GM19468 (cell line): Measurements from ENCODE around the gene SMIM41.
"Not testable (repeated sequence)": the region's sequence is repeated elsewhere in the genome, so short reads cannot be mapped to it uniquely, and the experiment has no call there.

Experiments
- ATAC-seq: cut with Tn5 transposase; IDR thresholded peaks from one replicate; pipeline ENCODE4 v1.9.1; 2021; ENCODE audit warnings: mild to moderate bottlenecking, moderate library complexity, moderate number of reproducible peaks; ENCODE audit not compliant: unreplicated experiment; ENCODE audit errors: extremely low read depth

SMIM41 gene

DNA sequence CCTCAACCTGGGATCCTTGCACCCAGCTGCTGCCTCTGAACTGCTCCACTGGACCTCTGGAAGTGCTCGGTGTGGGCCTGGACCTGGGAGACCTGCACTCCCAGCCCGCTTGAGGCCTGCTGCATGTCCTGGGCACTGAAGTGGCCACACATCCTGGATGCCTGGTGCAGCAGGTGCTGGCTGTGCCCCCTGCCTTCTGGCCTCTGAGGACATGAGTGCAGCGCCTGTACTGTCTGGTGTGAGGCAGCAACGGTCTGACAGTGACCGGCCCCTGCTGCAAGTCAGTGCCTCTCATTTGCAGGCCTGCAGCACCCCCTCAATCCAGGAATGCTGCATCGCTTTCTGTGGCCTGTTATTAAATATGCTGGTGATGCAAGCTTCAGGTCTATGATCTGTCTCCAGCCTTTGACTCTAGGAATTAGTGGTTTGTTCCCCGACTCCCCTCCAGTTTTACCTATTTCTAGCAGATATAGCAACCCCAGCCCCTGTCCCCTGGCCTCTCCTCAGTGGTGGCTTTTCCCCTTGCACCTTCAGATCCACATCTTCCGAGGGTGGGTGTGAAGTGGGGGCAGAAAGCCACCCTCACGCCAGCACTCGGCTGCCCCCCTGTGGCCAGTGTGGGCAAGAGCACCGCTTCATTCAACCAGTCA, 3.6 kb downstream of the SMIM41 start:
- no peak for ATAC-seq

DNA sequence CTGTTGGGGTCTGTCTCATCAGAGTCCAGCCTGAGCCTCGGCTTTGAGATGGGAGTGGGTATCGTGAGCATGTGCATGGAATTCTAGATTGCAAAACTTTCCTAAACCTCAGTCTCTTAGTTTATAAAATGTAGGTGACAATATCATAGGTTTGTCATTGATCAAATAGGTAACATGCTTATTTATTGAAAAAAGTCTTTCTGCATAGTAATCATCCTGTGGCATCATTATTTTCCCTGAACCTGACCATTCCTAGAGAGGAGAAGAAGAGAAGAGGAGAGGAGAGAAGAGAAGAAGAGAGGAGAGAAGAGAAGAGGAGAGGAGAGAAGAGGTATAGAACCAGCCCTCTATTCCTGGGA, 4.1 kb downstream of the SMIM41 start:
- ATAC-seq = no peak

- no peak for ATAC-seq
Measured at GRCh38 chr12:52084491-52085231, 5.2 kb downstream of the SMIM41 start.

GRCh38 chr12:52085682-52086180, 6.2 kb downstream of the SMIM41 start:
- ATAC-seq = no peak

- no peak for ATAC-seq
Measured at GRCh38 chr12:52086366-52086765, 6.9 kb downstream of the SMIM41 start.

DNA sequence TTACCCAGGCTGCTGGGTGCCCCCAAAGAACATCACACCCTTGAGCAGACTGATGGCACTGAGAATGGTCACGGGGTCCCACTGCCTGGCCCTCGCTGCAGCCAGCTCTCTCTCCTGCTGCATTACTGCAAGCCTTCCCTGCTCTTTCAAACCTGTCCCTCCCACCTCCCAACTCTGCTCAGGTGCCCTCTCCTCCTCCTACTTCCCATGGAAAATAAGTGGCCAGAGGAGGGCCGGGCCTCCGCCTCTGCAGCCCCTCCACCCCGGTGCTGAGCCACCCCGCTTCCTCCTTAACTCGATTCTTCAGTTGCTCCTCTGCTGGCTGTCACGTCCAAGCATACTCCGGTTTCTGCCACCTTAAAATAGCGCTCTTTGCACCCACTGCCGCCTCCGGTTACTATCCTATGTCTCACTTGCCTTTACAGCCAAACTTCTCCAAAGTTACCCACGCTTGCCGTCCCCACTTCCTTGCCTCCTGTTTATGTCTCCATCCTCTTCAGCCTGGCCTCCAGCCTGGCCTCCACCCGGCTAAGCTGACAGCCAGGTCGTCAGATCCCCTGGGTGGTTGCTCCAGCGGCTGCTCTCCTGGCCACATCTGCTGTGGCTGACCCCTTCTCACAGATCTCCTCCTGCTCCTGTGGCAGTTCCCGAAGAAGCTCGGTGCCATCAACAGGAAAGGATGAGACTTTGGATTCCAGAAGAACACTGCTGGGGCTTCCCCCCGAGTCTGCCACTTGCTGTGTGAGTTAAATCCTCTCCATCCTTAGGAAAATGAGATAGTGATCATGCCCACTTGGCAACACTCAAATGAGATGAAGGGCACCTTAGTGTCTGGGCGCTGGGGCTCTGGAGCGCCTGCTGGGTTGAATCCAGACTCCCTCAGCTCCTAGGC, 7.7 kb downstream of the SMIM41 start:
- ATAC-seq = no peak

GRCh38 chr12:52087961-52088820, 8.7 kb downstream of the SMIM41 start:
- ATAC-seq = no peak

DNA sequence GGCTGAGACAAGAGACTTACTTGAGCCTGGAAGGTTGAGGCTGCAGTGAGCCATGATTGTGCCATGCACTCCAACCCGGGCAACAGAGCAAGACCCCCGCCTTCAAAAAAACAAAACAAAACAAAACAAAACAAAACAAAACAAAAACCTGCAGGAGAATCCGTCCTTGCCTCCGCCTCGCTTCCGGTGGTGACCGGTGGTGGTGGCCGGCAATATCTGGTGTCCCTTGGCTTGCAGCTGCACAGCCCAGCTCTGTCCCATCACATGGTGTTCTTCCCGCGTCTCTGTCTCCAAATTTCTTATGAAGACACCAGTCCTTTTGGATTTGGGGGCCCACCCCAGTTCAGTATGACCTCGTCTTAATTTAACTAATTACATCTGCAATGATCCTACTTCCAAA, 10.0 kb downstream of the SMIM41 start:
- no peak for ATAC-seq

DNA sequence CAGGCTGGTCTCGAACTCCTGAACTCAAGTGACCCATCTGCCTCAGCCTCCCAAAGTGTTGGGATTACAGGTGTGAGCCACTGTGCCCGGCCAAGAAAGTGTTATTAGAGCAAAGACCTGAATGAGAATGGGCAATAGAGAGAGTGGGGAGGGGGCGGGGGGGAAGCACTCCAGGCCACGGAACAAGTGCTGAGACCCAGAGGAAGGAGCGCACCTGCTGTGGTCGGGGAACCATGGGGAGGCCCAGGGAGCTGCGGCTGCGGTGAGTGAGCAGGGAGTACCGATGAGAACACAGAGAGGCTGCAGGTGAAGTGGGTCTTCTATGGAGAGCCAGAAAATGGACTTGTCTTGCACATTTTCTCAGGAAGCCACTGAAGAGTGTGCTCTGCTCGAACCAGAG, 10.8 kb downstream of the SMIM41 start:
- no peak for ATAC-seq

DNA sequence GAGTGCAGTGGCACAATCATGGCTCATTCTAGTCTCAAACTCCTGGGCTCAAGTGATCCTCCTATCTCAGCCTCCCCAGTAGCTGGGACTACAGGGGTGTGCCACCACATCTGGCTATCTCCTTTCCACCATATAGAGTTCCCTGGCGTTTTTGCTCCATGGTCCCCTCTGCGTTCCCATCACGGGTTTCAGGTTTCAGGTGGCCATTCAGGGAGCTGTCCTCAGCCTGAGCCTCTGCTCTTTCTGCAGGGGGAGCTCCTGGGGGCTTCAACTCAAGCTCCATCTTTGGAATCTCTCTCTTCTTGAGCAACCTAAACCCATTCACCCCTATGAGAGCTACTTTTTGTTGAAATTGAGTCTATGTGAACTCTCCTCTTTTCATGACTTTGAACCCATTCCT, 11.6 kb downstream of the SMIM41 start:
- no peak for ATAC-seq

- no peak for ATAC-seq
Measured at GRCh38 chr12:52091869-52092268, 12.4 kb downstream of the SMIM41 start.

DNA sequence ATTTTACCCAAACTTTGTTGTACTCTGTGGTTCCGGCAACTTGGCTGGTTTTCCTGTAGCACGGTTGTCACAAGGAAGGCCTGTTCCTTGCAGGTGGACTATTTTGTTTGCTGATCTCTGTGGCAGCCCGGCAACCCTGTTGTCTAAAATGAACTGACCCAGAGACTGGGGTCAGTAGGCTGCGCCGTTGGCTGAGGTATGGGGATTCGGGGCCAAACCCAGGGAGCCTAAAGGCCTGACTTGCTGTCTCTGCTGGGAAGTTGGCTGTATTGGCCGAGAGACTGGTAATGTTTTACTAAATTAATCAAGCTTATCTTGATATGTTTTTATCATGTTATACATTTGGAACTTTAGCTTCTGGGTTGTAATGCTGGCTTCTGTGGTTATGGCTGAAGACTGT, 13.8 kb downstream of the SMIM41 start:
- ATAC-seq = no peak

DNA sequence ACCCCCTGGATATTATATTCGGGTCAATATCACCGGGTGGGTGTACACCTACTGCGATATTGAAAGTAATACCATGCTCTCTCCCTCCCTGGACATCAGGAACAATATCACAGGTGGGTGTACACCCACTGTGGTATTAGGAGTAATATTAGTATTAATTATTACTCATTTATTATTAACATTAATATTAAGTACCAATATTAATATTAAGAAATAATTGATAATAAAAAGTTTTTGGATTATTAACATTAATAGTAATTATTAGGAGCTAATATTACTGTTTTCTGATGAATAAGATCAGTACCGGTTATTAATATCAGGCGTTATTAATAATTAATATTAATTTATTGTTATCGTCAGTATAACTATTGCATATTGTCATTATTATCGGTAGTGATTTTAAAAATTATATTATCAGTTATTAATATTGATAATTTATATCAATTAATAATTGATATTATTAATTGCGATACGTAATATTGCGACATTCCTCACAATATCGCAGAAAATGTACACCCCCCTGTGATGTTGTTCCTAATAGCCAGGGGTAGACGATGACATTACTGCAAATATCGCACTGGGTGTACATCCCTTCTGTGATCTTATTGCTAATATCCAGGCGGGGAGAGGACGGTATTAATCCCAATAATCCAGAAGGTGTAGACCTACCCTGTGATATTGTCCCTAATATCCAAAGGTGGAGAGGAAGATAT, 17.0 kb downstream of the SMIM41 start:
- no peak for ATAC-seq

- no peak for ATAC-seq
Measured at GRCh38 chr12:52097045-52097666, 17.7 kb downstream of the SMIM41 start.

GRCh38 chr12:52104431-52105089, 25.1 kb downstream of the SMIM41 start:
- not testable (repeated sequence) for ATAC-seq

DNA sequence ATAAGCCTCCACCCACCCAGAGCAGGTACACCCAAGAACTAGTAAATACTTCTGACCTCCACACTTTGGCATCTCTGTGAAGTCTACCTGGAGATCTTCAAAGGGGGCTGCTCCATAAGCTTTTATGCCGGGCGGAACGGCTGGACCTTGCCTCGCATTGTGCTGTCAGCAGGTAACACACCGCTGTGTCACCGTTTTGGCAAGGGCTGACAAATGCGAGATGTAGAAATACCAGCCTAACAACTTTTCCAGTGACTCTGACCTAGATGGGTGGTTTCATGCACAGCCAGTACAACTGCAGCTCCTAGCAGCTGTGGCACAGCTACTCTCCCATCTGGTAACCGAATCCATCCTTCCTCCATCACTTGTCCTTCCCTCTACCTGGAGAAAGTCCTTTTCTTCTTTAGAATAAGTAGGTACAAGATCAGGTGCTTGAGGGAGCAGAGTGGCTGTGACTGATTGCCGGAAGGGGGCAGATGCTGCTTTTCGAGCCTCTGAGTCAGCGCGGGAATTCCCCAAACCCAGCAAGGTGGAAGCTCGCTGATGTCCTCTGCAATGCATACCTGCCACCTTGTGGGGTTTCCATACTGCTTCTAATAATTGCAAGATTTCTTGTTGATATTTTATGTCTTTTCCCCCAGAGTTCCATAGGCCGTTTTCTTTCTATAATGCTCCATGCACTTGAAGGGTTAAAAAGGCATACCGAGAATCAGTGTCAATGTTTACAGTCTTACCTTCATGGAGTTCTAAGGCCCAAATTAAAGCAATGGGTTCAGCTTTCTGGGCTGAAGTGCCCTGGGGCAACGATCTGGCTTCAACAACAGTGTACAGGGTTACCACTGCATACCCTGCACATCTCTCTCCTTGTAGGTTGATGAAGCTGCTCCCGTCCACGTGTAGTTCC, 37.0 kb downstream of the SMIM41 start:
- not testable (repeated sequence) for ATAC-seq

GRCh38 chr12:52117806-52118475, 38.4 kb downstream of the SMIM41 start:
- not testable (repeated sequence) for ATAC-seq
